ENCODE data around the gene LPAR2. TPM values are rescaled to one million over a fixed set of nuclear protein-coding genes. Genes with fewer than 3 reads are reported as not detected.

LPAR2 gene
- total RNA-seq, result 10 to 100 TPM; 64.4 to 91.7 (median 75.0) TPM
- 10 to 100 TPM; 16.5 to 43.2 TPM for polyA plus RNA-seq
- total RNA-seq, result 35.7 reads per million, percentile 64 among the genes with 10 or more reads in this experiment

DNA sequence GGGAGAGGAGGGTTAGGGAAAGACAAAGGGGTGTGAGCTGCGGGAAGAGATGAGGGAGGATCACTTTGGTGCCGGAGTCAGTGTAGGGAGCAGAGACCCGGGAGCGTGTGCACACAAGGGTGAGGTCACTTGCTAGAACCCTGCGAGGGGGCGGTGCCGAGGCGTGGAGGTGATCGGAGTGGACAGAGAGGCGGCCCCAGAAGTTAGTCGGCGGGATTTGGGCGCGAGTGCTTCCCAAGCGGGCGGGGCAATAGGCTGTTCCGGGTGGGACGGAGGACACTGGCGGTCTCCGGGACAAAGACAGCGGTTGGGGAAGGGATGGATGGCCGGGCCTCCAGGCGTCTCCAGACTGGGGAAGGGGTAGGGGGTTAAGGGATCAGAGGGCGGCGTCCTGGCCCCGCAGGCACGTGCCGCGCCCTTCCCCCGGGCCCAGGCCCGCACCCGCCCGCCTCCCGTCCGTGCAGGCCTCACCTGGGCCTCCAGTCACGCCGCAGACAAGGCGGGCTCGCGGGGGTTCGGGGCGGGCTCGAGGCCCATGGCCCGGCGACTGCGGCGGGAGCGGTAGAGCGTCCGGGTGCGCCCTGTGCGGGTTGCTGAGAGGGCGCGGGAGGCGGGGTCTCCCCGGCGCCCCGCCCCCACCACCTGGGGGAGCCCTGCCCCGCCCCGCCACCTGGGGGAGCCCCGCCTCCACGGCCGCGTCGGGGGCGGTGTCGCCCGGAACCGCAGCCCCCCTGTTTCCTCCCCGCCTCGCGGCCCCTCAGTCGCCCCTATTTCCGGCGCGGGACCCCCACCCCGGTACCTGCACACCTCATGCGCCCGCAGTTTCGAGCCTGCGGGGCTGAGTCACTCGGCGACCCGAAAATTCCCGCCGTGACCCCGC lies at the start of gene LPAR2:
Gene LPAR2, minus strand, starts transcription at position 600 of the 880 bp plus-strand sequence. CDS start 945 bp downstream, outside the sequence.
- Mint-ChIP-seq H3K27ac (peak within 1 kb of the TSS; percentile 86 to 98 (median 95)), H3K9me3 (no peaks in the 10 kb centered on the region), H3K4me3 (peak within 1 kb of the TSS; percentile 91 to 100 (median 96)), H3K4me1 (peaks cover 17 to 32% (median 27%) of the 10 kb centered on the region in 7 donors), H3K27me3 (no peaks in the 10 kb centered on the region), H3K36me3 (peaks cover 0 to 36% (median 13%) of the 10 kb centered on the region in 5 donors)
- CTCF ChIA-PET, result interaction anchor here (0.6 to 1.4 kb wide), 3 partner anchors 28 to 95 kb away, joined by 3 to 5 read pairs (median 3); no protein-coding TSS in a partner anchor
- H3K9me3 ChIP-seq (ENCODE audit: control insufficient read depth in 2 of 3, low read length in 3 of 3), result no peaks in the 10 kb centered on the region
- DNase-seq, result peak; percentile 73 to 90 (median 82)
- no peaks in the 10 kb centered on the region for H3K27me3 ChIP-seq (ENCODE audit: control insufficient read depth in 2 of 2, insufficient read depth in 2 of 2, low read length in 2 of 2)
- POLR2A ChIA-PET, result interaction anchor here (0.5 to 2.6 kb wide), 28 partner anchors 7 to 273 kb away, joined by 3 to 20 read pairs (median 4); partner anchors contain the start of genes ATP13A1, NDUFA13, TSSK6 and ZNF101
- intact Hi-C loops (cut with micrococcal nuclease), result loop anchor here (1.0 to 10.0 kb wide), 10 partner anchors 10 to 433 kb away; partner anchors contain the start of genes GMIP (in 2 of the 2), PBX4 (in 2 of the 2), ATP13A1 (in 1 of the 2) and BORCS8 (in 1 of the 2)
- peaks cover 0 to 44% (median 0%) of the 10 kb centered on the region in 3 experiments for H3K36me3 ChIP-seq (ENCODE audit: control insufficient read depth in 2 of 3, insufficient read depth in 3 of 3, low read length in 3 of 3)
- H3K4me3 ChIP-seq (ENCODE audit: low read length), result peak within 1 kb of the TSS; percentile 79
- peak; percentile 95 for ATAC-seq
- peak within 1 kb of the TSS; percentile 92 for H3K27ac ChIP-seq (ENCODE audit: low read depth, low read length)
- H3K4me1 ChIP-seq (ENCODE audit: control insufficient read depth in 2 of 2, insufficient read depth in 2 of 2, low read length in 2 of 2), result peaks cover 6 to 18% of the 10 kb centered on the region in 2 donors

DNA sequence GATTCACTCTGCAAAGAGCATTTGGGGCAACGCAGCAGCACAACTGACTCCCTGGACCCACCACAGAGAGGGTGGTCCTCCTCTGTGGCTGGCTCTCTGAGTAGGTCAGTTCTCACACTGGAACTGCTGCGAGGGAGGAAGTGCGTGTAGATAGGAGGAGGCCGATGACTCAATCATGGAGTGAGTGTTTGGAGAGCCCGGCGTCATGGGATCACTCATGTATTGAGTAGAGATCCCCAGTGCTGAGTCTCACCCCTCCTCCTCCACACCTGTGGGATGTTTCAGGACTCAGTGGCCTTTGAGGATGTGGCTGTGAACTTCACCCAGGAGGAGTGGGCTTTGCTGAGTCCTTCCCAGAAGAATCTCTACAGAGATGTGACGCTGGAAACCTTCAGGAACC lies 49.6 kb upstream of the LPAR2 start:
- H3K27me3 Mint-ChIP-seq, result no peaks in the 10 kb centered on the region
- DNase-seq, result no peak
- ChIA-PET POLR2A (interaction anchor here (0.9 to 5.1 kb wide), 4 partner anchors 8 to 144 kb away, joined by 3 to 48 read pairs (median 6); partner anchors contain the start of gene ZNF101), CTCF (no interaction called here)
- peaks cover 61 to 92% (median 62%) of the 10 kb centered on the region in 3 experiments for H3K36me3 ChIP-seq (ENCODE audit: control insufficient read depth in 2 of 3, insufficient read depth in 3 of 3, low read length in 3 of 3)
- no peak for ATAC-seq
- peak overlapping the region in 4 of 9 donors; percentile 28 to 58 (median 45) for H3K27ac Mint-ChIP-seq
- intact Hi-C loops (cut with micrococcal nuclease), result no loop called here
- peaks cover 4 to 98% (median 70%) of the 10 kb centered on the region in 11 donors for H3K9me3 Mint-ChIP-seq
- no peaks in the 10 kb centered on the region for H3K4me1 ChIP-seq (ENCODE audit: control insufficient read depth in 2 of 2, insufficient read depth in 2 of 2, low read length in 2 of 2)
- H3K4me1 Mint-ChIP-seq, result peaks cover 0 to 26% (median 17%) of the 10 kb centered on the region in 7 donors
- no peaks in the 10 kb centered on the region for H3K27me3 ChIP-seq (ENCODE audit: control insufficient read depth in 2 of 2, insufficient read depth in 2 of 2, low read length in 2 of 2)
- peaks cover 37 to 95% (median 77%) of the 10 kb centered on the region in 5 donors for H3K36me3 Mint-ChIP-seq
- peaks cover 12 to 92% (median 66%) of the 10 kb centered on the region in 3 experiments for H3K9me3 ChIP-seq (ENCODE audit: control insufficient read depth in 2 of 3, low read length in 3 of 3)
- H3K4me3 ChIP-seq (ENCODE audit: low read length), result peak overlapping the region; percentile 22
- no peak overlapping the region for H3K27ac ChIP-seq (ENCODE audit: low read depth, low read length)
- peak overlapping the region in 6 of 10 donors; percentile 9 to 71 (median 48) for H3K4me3 Mint-ChIP-seq

DNA sequence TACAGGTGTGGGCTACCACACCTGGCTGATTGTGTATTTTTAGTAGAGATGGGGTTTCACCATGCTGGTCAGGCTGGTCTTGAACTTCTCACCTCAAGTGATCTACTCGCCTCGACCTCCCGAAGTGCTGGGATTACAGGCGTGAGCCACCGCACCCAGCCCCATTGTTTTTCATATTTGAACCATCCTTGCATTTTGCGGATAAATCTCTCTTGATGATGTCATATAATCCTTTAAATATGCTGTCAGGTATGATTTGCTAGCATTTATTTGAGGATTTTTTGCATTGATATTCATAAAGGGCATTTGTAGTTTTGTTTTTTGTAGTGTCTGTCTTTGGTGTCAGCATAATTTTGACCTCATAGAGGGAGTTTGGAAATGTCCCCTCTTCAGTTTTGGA lies 46.3 kb upstream of the LPAR2 start:
- intact Hi-C loops (cut with micrococcal nuclease), result no loop called here
- no peak for ATAC-seq
- peaks cover 4 to 89% (median 69%) of the 10 kb centered on the region in 11 donors for H3K9me3 Mint-ChIP-seq

DNA sequence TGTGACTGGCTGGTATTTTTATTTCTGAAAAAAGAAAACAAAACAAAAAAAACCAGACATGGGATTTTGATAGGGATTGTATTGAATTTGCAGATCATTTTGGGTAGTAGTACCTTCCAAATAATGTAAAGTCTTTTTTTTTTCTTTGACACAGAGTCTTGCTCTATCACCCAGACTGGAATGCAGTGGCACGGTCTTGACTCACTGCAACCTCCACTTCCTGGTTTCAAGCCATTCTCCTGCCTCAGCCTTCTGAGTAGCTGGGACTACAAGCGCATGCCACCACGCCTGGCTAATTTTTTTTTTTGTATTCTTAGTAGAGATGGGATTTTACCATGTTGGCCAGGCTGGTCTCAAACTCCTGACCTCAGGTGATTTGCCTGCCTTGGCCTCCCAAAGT lies 44.8 kb upstream of the LPAR2 start:
- Mint-ChIP-seq H3K9me3 (peaks cover 4 to 84% (median 54%) of the 10 kb centered on the region in 11 donors), H3K4me1 (peaks cover 5 to 58% (median 27%) of the 10 kb centered on the region in 7 donors), H3K4me3 (peak overlapping the region in 4 of 10 donors; percentile 15 to 53 (median 20)), H3K36me3 (peaks cover 23 to 91% (median 63%) of the 10 kb centered on the region in 5 donors), H3K27ac (peak overlapping the region in 1 of 9 donors; percentile 52), H3K27me3 (peaks cover 0 to 4% (median 0%) of the 10 kb centered on the region in 5 donors)
- intact Hi-C loops (cut with micrococcal nuclease), result no loop called here
- POLR2A ChIA-PET, result interaction anchor here (0.6 to 5.3 kb wide), 10 partner anchors 9 to 228 kb away, joined by 3 to 33 read pairs (median 4); partner anchors contain the start of genes ZNF14 and ZNF506
- CTCF ChIA-PET, result interaction anchor here (0.6 kb wide), 1 partner anchor 298 kb away, joined by 3 read pairs; no protein-coding TSS in a partner anchor
- H3K27ac ChIP-seq (ENCODE audit: low read depth, low read length), result no peak overlapping the region
- H3K9me3 ChIP-seq (ENCODE audit: control insufficient read depth in 2 of 3, low read length in 3 of 3), result peaks cover 0 to 58% (median 36%) of the 10 kb centered on the region in 3 experiments
- DNase-seq, result no peak
- no peak overlapping the region for H3K4me3 ChIP-seq (ENCODE audit: low read length)
- peaks cover 38 to 85% (median 43%) of the 10 kb centered on the region in 3 experiments for H3K36me3 ChIP-seq (ENCODE audit: control insufficient read depth in 2 of 3, insufficient read depth in 3 of 3, low read length in 3 of 3)
- H3K4me1 ChIP-seq (ENCODE audit: control insufficient read depth in 2 of 2, insufficient read depth in 2 of 2, low read length in 2 of 2), result peaks cover 8 to 20% of the 10 kb centered on the region in 2 donors
- no peak for ATAC-seq
- no peaks in the 10 kb centered on the region for H3K27me3 ChIP-seq (ENCODE audit: control insufficient read depth in 2 of 2, insufficient read depth in 2 of 2, low read length in 2 of 2)

More for the DNA sequence above, 46.3 kb upstream of the LPAR2 start:
- H3K27ac Mint-ChIP-seq, result peak overlapping the region in 4 of 9 donors; percentile 14 to 59 (median 39)
- Histone ChIP-seq H3K4me3 (ENCODE audit: low read length) (no peak overlapping the region), H3K9me3 (ENCODE audit: control insufficient read depth in 2 of 3, low read length in 3 of 3) (peaks cover 6 to 73% (median 51%) of the 10 kb centered on the region in 3 experiments), H3K27me3 (ENCODE audit: control insufficient read depth in 2 of 2, insufficient read depth in 2 of 2, low read length in 2 of 2) (no peaks in the 10 kb centered on the region), H3K27ac (ENCODE audit: low read depth, low read length) (no peak overlapping the region), H3K36me3 (ENCODE audit: control insufficient read depth in 2 of 3, insufficient read depth in 3 of 3, low read length in 3 of 3) (peaks cover 53 to 92% (median 57%) of the 10 kb centered on the region in 3 experiments), H3K4me1 (ENCODE audit: control insufficient read depth in 2 of 2, insufficient read depth in 2 of 2, low read length in 2 of 2) (peaks cover 7 to 17% of the 10 kb centered on the region in 2 donors)
- no peaks in the 10 kb centered on the region for H3K27me3 Mint-ChIP-seq
- ChIA-PET POLR2A (interaction anchor here (1.1 to 5.3 kb wide), 2 partner anchors 10 to 11 kb away, joined by 4 to 33 read pairs; no protein-coding TSS in a partner anchor), CTCF (no interaction called here)
- H3K4me3 Mint-ChIP-seq, result peak overlapping the region in 9 of 10 donors; percentile 37 to 65 (median 51)
- no peak for DNase-seq
- H3K4me1 Mint-ChIP-seq, result peaks cover 5 to 53% (median 26%) of the 10 kb centered on the region in 7 donors
- peaks cover 31 to 95% (median 78%) of the 10 kb centered on the region in 5 donors for H3K36me3 Mint-ChIP-seq

DNA sequence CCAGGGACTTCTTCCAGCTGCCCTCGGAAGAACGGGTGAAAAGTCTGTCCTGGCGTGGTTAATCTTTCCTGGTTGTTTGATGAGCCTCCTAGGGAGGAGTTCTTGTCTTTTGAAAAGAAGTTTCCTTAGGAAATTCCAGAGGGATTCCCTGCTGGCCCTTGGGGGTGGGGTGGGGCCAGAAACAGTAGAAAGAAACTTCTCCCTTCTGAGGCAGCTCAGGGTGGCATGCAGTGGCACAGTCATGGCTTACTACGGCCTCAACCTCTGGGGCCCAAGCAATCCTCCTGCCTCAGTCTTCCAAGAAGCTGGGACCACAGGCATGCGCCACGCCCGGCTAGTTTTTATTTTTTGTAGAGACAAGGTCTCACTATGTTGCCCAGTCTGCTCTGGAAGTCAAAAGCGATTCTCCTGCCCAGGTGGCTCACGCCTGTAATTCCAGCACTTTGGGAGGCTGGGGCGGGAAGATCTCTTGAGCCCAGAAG lies 42.1 kb upstream of the LPAR2 start:
- intact Hi-C loops (cut with micrococcal nuclease), result no loop called here
- Mint-ChIP-seq H3K9me3 (peaks cover 0 to 61% (median 28%) of the 10 kb centered on the region in 11 donors), H3K36me3 (peaks cover 6 to 81% (median 36%) of the 10 kb centered on the region in 5 donors), H3K27me3 (peaks cover 0 to 4% (median 0%) of the 10 kb centered on the region in 5 donors), H3K4me3 (peak overlapping the region; percentile 86 to 96 (median 91)), H3K27ac (peak overlapping the region; percentile 87 to 99 (median 95)), H3K4me1 (peaks cover 5 to 54% (median 28%) of the 10 kb centered on the region in 7 donors)
- ChIA-PET POLR2A (interaction anchor here (0.6 to 7.1 kb wide), 27 partner anchors 9 to 1935 kb away, joined by 3 to 119 read pairs (median 9); partner anchors contain the start of genes GMIP, NDUFA13, TSSK6 and ZNF14), CTCF (interaction anchor here (1.4 kb wide), 1 partner anchor 26 kb away, joined by 4 read pairs; the partner anchor contains the start of gene GMIP)
- peaks cover 19 to 58% (median 20%) of the 10 kb centered on the region in 3 experiments for H3K36me3 ChIP-seq (ENCODE audit: control insufficient read depth in 2 of 3, insufficient read depth in 3 of 3, low read length in 3 of 3)
- H3K9me3 ChIP-seq (ENCODE audit: control insufficient read depth in 2 of 3, low read length in 3 of 3), result peaks cover 0 to 31% (median 20%) of the 10 kb centered on the region in 3 experiments
- peak overlapping the region; percentile 93 for H3K27ac ChIP-seq (ENCODE audit: low read depth, low read length)
- DNase-seq (no peak), ATAC-seq (no peak)
- H3K4me3 ChIP-seq (ENCODE audit: low read length), result peak overlapping the region; percentile 65
- peaks cover 14 to 33% of the 10 kb centered on the region in 2 donors for H3K4me1 ChIP-seq (ENCODE audit: control insufficient read depth in 2 of 2, insufficient read depth in 2 of 2, low read length in 2 of 2)
- no peaks in the 10 kb centered on the region for H3K27me3 ChIP-seq (ENCODE audit: control insufficient read depth in 2 of 2, insufficient read depth in 2 of 2, low read length in 2 of 2)

Data from naive thymus-derived CD4-positive, alpha-beta T cell (primary cell).